Stimulated activated CD8-positive, alpha-beta memory T cell treated with anti-CD3 and anti-CD28 coated beads, Interleukin-7, amount 100 ng/mL, for 1 hour (primary cell): ENCODE data around the gene BLZF1.
"Not testable (repeated sequence)": the region's sequence is repeated elsewhere in the genome, so short reads cannot be mapped to it uniquely, and the experiment has no call there.

Experiments used
- DNase-seq, 2 donors: peaks; one replicate each; pipeline ENCODE4 v3.0.0-alpha.2; 2020; ENCODE audit warnings: low read depth in 2 of 2

The BLZF1 gene

GRCh38 chr1:169367686-169368405 is at the start of gene BLZF1, which contains the start of gene NME7:
BLZF1 (plus strand) TSS chr1:169368195; CDS start chr1:169369523, 1,328 bp downstream.
NME7 (minus strand) TSS chr1:169367797; CDS start chr1:169367710, 87 bp downstream.
- peak; percentile 95 to 97 for DNase-seq

- DNase-seq = no peak
Measured at GRCh38 chr1:169318536-169319244, 49.3 kb upstream of the BLZF1 start.

- no peak for DNase-seq
Measured at GRCh38 chr1:169321539-169321938, 46.5 kb upstream of the BLZF1 start.

GRCh38 chr1:169322138-169322537 is 45.9 kb upstream of the BLZF1 start:
- DNase-seq = no peak

- no peak for DNase-seq
Measured at GRCh38 chr1:169325117-169325516, 42.9 kb upstream of the BLZF1 start.

- DNase-seq = no peak
Measured at GRCh38 chr1:169326261-169326955, 41.6 kb upstream of the BLZF1 start.

GRCh38 chr1:169326956-169327268 is 41.1 kb upstream of the BLZF1 start:
- DNase-seq = no peak

- no peak for DNase-seq
Measured at GRCh38 chr1:169327875-169328274, 40.1 kb upstream of the BLZF1 start.

- DNase-seq = no peak
Measured at GRCh38 chr1:169329383-169329782, 38.6 kb upstream of the BLZF1 start.

- no peak for DNase-seq
Measured at GRCh38 chr1:169330927-169331326, 37.1 kb upstream of the BLZF1 start.

GRCh38 chr1:169334727-169335126 is 33.3 kb upstream of the BLZF1 start:
- DNase-seq = not testable (repeated sequence)

GRCh38 chr1:169336947-169337715 is 30.9 kb upstream of the BLZF1 start:
- not testable (repeated sequence) for DNase-seq

GRCh38 chr1:169338617-169339016 is 29.4 kb upstream of the BLZF1 start:
- no peak for DNase-seq

- DNase-seq = no peak
Measured at GRCh38 chr1:169339773-169340172, 28.2 kb upstream of the BLZF1 start.

- no peak for DNase-seq
Measured at GRCh38 chr1:169340882-169341281, 27.1 kb upstream of the BLZF1 start.

GRCh38 chr1:169342096-169342495 is 25.9 kb upstream of the BLZF1 start:
- DNase-seq = not testable (repeated sequence)

GRCh38 chr1:169345511-169345910 is 22.5 kb upstream of the BLZF1 start:
- no peak for DNase-seq

GRCh38 chr1:169346036-169346589 is 21.9 kb upstream of the BLZF1 start:
- no peak for DNase-seq

- no peak for DNase-seq
Measured at GRCh38 chr1:169347688-169348382, 20.2 kb upstream of the BLZF1 start.

- DNase-seq = no peak
Measured at GRCh38 chr1:169348383-169349036, 19.5 kb upstream of the BLZF1 start.
